ENCODE results near the gene TSSK6. TPM values are rescaled to one million over a fixed set of nuclear protein-coding genes. Genes with fewer than 3 reads are reported as not detected.

TSSK6 gene
- total RNA-seq, 4 donors from 2014 or later = 0.40 to 3.3 (median 0.92) TPM

DNA sequence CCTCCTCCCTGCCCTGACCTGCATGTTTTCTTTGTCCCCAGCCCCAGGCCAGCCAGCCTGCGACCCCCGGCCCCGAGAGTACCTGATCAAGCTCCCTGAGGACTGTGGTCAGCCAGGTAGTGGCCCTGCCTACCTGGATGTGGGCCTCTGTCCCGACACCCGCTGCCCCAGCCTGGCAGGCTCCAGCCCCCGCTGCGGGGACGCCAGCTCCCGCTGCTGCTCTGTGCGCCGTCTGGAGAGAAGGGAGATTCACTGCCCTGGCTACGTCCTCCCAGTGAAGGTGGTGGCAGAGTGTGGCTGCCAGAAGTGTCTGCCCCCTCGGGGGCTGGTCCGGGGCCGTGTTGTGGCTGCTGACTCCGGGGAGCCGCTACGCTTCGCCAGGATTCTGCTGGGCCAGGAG lies 28.3 kb upstream of the TSSK6 start:
- Histone ChIP-seq H3K36me3 (no peaks in the 10 kb centered on the region), H3K4me1 (peaks cover 0 to 29% (median 14%) of the 10 kb centered on the region in 3 donors), H3K27ac (no peak overlapping the region), H3K4me3 (no peak overlapping the region), H3K27me3 (peaks cover 100% of the 10 kb centered on the region), H3K9me3 (peaks cover 0 to 6% (median 0%) of the 10 kb centered on the region in 3 donors)
- WGBS, 2 donors (ENCODE audit: low coverage in 1 of 2) = 100% methylated on average over 8 of the region's 19 CpGs; no CpG with 5 or more reads in 1 of the 2 donors
- no peak for ATAC-seq
- TF ChIP-seq POLR2AphosphoS5 (IDR thresholded peaks at IDR 0.05) (no peak), EP300 (IDR thresholded peaks at IDR 0.05) (no peak), CTCF (IDR thresholded peaks at IDR 0.05) (no peak), POLR2A (IDR thresholded peaks at IDR 0.05) (no peak)

DNA sequence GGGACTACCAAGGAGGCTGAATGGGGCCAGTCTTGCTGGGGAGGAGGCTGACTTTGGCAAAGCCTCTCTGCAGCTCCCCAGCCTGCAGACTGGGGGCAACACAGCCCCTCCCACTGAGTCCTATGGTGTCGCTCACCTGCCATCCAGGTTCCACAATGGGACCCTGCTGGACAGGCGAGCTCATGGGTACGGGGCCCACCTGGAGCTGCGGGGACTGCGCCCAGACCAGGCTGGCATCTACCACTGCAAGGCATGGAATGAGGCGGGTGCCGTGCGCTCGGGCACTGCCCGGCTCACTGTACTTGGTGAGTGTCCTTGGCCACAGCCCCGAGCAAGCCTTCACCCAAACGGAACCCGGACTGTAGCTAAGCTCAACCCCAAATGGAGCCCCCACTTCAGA lies 27.8 kb upstream of the TSSK6 start:
- WGBS, 2 donors (ENCODE audit: low coverage in 1 of 2) = no CpG with 5 or more reads among the region's 13 CpGs
- no peak overlapping the region for H3K4me3 ChIP-seq
- ATAC-seq = no peak
- TF ChIP-seq POLR2A (IDR thresholded peaks at IDR 0.05) (no peak), EP300 (IDR thresholded peaks at IDR 0.05) (no peak), CTCF (IDR thresholded peaks at IDR 0.05) (no peak), POLR2AphosphoS5 (IDR thresholded peaks at IDR 0.05) (no peak)
- H3K27me3 ChIP-seq = peaks cover 100% of the 10 kb centered on the region
- H3K4me1 ChIP-seq = peaks cover 0 to 34% (median 20%) of the 10 kb centered on the region in 3 donors
- H3K9me3 ChIP-seq = peaks cover 0 to 6% (median 0%) of the 10 kb centered on the region in 3 donors
- no peak overlapping the region for H3K27ac ChIP-seq
- no peaks in the 10 kb centered on the region for H3K36me3 ChIP-seq

DNA sequence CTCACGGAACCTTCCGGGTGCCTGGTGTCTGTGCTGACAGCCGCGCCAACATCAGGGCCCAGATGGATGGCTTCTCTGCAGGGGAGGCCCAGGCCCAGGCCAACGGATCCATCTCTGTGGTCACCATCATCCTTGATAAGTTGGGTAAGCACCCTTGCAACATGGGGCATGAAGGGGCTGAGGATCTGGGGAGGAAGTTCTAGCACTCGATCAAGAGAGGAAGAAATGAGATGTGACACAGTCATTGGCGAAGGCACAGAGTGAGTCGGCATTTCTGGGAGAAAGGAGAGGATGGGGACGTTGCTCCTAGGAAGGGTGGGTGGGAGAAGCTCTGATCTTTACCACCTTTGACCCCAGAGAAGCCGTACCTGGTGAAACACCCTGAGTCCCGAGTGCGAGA lies 27.2 kb upstream of the TSSK6 start:
- 71 to 83% methylated on average over 2 to 4 of the region's 12 CpGs for WGBS, 2 donors (ENCODE audit: low coverage in 1 of 2)
- Histone ChIP-seq H3K27me3 (peaks cover 100% of the 10 kb centered on the region), H3K4me3 (no peak overlapping the region), H3K27ac (no peak overlapping the region), H3K36me3 (no peaks in the 10 kb centered on the region), H3K4me1 (peaks cover 0 to 40% (median 22%) of the 10 kb centered on the region in 3 donors), H3K9me3 (peaks cover 0 to 6% (median 0%) of the 10 kb centered on the region in 3 donors)
- no peak for ATAC-seq
- TF ChIP-seq EP300 (IDR thresholded peaks at IDR 0.05) (no peak), CTCF (IDR thresholded peaks at IDR 0.05) (no peak), POLR2A (IDR thresholded peaks at IDR 0.05) (no peak), POLR2AphosphoS5 (IDR thresholded peaks at IDR 0.05) (no peak)

DNA sequence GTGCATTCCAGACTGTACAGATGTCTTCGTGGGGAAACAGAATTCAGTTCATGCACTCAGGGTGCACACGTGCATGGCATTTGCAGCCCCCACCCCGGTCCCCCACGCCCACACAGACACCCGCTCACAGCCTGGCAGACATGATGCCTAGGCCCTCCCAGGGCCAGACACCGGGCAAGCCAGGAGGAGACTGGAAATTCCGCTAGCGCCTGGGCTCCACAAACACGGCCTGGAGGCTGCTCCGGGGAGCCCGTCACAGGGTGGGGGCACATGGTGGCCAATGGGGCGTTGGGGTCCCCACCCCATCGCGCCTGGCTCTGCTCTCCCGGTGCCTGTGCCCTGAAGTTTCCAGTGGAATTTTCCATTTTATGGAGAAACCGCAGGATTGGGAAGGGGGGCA lies 26.3 kb upstream of the TSSK6 start:
- ATAC-seq = no peak

More for the DNA sequence above, 26.3 kb upstream of the TSSK6 start:
- Histone ChIP-seq H3K27ac (no peak overlapping the region), H3K27me3 (peaks cover 94% of the 10 kb centered on the region), H3K4me1 (peaks cover 0 to 46% (median 22%) of the 10 kb centered on the region in 3 donors), H3K9me3 (peaks cover 0 to 6% (median 0%) of the 10 kb centered on the region in 3 donors), H3K4me3 (no peak overlapping the region), H3K36me3 (no peaks in the 10 kb centered on the region)
- 100% methylated on average over 1 of the region's 16 CpGs; no CpG with 5 or more reads in 1 of the 2 donors for WGBS, 2 donors (ENCODE audit: low coverage in 1 of 2)
- no peak for TF ChIP-seq EP300 (IDR thresholded peaks at IDR 0.05)
- TF ChIP-seq CTCF (IDR thresholded peaks at IDR 0.05) = no peak
- no peak for TF ChIP-seq POLR2AphosphoS5 (IDR thresholded peaks at IDR 0.05)
- TF ChIP-seq POLR2A (IDR thresholded peaks at IDR 0.05) = no peak

Measured in gastroesophageal sphincter (tissue), 4 donors.